ENCODE measurements around the gene ENPP7. TPM values are rescaled to one million over a fixed set of nuclear protein-coding genes. Genes with fewer than 3 reads are reported as not detected.

Gene ENPP7, protein sequence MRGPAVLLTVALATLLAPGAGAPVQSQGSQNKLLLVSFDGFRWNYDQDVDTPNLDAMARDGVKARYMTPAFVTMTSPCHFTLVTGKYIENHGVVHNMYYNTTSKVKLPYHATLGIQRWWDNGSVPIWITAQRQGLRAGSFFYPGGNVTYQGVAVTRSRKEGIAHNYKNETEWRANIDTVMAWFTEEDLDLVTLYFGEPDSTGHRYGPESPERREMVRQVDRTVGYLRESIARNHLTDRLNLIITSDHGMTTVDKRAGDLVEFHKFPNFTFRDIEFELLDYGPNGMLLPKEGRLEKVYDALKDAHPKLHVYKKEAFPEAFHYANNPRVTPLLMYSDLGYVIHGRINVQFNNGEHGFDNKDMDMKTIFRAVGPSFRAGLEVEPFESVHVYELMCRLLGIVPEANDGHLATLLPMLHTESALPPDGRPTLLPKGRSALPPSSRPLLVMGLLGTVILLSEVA
- total RNA-seq (under 1 TPM in 4 of 7 donors, not detected in 3; 0.34 to 0.85 (median 0.50) TPM), polyA plus RNA-seq (under 1 TPM in 1 of 3 donors, not detected in 2; 0.64 TPM)
- long read RNA-seq, donor 1 = 0 reads
- long read RNA-seq, donor 2 = 0 reads

DNA sequence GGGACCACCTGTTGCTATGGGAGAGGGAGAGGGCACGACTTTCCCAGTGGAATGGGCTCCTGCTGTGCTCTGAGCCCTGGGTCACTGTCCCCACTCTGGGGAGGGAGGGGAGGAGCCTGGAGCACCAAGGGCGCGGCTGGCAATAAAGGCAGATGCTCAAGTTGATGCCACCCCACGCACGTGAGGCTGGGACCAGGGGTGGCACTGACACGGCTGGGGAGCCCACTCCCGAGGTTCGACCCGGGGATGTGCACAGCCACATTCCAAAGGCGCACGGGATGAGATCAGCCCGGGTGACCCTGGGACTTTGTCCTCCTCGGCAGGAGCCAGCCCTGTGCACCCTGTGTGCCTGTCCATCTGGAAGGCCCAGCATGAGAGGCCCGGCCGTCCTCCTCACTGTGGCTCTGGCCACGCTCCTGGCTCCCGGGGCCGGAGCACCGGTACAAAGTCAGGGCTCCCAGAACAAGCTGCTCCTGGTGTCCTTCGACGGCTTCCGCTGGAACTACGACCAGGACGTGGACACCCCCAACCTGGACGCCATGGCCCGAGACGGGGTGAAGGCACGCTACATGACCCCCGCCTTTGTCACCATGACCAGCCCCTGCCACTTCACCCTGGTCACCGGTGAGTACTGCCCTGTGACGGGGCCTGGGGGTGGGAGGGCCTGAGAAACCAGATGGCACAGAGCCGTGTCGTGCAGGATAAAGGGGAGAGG is at the start of gene ENPP7:
TSS of gene ENPP7 (plus strand) at position 175 of the 715 bp plus-strand sequence. CDS start at position 372, 197 bp downstream.
- H3K36me3 ChIP-seq = no peaks in the 10 kb centered on the region
- peaks cover 6 to 39% (median 26%) of the 10 kb centered on the region in 6 donors for H3K4me1 ChIP-seq
- intact Hi-C loops (cut with DNase I; ENCODE audit: low total_unique reads) = no loop called here
- DNase-seq = no peak
- no peak within 1 kb of the TSS for H3K4me3 ChIP-seq
- TF ChIP-seq POLR2AphosphoS5 (IDR thresholded peaks at IDR 0.05) (no peak), POLR2A (IDR thresholded peaks at IDR 0.05) (no peak)
- TF ChIP-seq, protein P1, sequence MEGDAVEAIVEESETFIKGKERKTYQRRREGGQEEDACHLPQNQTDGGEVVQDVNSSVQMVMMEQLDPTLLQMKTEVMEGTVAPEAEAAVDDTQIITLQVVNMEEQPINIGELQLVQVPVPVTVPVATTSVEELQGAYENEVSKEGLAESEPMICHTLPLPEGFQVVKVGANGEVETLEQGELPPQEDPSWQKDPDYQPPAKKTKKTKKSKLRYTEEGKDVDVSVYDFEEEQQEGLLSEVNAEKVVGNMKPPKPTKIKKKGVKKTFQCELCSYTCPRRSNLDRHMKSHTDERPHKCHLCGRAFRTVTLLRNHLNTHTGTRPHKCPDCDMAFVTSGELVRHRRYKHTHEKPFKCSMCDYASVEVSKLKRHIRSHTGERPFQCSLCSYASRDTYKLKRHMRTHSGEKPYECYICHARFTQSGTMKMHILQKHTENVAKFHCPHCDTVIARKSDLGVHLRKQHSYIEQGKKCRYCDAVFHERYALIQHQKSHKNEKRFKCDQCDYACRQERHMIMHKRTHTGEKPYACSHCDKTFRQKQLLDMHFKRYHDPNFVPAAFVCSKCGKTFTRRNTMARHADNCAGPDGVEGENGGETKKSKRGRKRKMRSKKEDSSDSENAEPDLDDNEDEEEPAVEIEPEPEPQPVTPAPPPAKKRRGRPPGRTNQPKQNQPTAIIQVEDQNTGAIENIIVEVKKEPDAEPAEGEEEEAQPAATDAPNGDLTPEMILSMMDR (IDR thresholded peaks at IDR 0.05 in 8 of 11, conservative IDR thresholded peaks at IDR 0.05 in 3 of 11) = no peak
- H3K9me3 ChIP-seq = no peaks in the 10 kb centered on the region
- 87 to 97% (median 91%) methylated on average over 20 to 33 of the region's 33 CpGs for WGBS, 5 donors
- no peaks in the 10 kb centered on the region for H3K27me3 ChIP-seq (replicated peaks in 1 of 7)
- no peak within 1 kb of the TSS for H3K27ac ChIP-seq

DNA sequence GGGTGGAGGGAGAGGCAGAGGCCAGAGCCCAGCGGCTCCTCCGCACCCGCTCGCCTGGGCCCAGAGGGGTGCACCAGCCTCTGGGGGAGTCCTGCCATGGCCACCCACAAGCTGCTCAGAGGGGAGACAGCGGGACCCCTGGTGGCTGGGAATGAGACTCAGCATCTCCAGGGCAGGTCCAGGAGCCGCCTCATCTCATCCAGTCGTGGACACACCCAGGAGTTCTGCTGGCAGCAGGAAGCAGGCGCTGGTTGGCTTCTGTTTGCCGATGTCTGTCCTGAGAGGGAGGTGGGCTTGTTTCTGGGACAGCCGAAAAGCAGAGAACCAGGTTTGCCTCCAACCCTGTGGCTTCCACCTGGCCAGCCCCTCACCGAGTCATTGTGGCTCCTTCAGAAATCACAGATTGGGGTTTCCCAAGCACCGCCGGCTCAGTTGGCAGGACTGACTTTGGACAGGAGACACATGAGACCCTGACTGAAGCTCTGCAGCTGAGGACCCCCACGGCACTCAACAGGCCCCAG is 49.6 kb upstream of the ENPP7 start:
- TF ChIP-seq POLR2A (IDR thresholded peaks at IDR 0.05) = no peak
- TF ChIP-seq, protein P1 (IDR thresholded peaks at IDR 0.05 in 8 of 11, conservative IDR thresholded peaks at IDR 0.05 in 3 of 11) = no peak
- TF ChIP-seq POLR2AphosphoS5 (IDR thresholded peaks at IDR 0.05) = no peak
- no peak overlapping the region for H3K4me3 ChIP-seq
- intact Hi-C loops (cut with DNase I; ENCODE audit: low total_unique reads) = no loop called here
- H3K4me1 ChIP-seq = no peaks in the 10 kb centered on the region
- 71 to 81% (median 75%) methylated on average over 6 to 14 of the region's 14 CpGs for WGBS, 5 donors
- no peak overlapping the region for H3K27ac ChIP-seq
- H3K36me3 ChIP-seq = no peaks in the 10 kb centered on the region
- no peaks in the 10 kb centered on the region for H3K9me3 ChIP-seq
- DNase-seq = no peak
- peaks cover 0 to 72% (median 18%) of the 10 kb centered on the region in 7 donors for H3K27me3 ChIP-seq (replicated peaks in 1 of 7)

DNA sequence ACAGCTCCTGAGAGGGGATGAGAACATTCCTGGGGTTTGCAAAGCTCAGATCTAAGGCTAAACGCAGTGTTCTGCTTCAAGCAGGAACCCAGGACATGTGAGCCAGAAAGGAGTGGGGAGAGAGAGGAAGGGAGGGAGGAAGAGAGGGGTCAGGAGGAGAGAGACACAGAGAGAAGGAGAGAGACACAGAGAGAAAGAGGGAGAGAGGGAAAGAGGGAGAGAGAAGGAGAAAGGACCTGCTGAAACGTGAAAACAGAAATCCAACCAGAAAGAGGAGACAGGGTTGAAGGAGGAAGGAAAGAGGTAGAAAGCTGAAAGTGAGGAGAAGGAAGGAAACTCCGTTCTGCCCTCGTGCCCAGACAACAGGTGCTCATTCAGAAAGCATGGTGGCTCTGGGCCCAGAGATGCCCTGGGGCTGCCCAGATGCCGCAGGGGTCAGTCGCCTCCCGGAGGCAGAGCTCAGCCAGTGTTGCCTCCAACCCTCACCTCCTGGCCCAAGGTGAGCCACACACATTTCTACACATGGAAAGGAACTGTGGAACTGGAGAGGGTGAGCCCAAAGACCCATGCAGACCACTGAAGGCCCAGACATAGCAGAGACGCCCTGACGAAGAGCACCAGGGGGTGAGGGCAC is 49.0 kb upstream of the ENPP7 start:
- 55 to 64% (median 57%) methylated on average over 9 of the region's 9 CpGs for WGBS, 5 donors
- TF ChIP-seq POLR2A (IDR thresholded peaks at IDR 0.05) (no peak), POLR2AphosphoS5 (IDR thresholded peaks at IDR 0.05) (no peak)
- TF ChIP-seq, protein P1 (IDR thresholded peaks at IDR 0.05 in 8 of 11, conservative IDR thresholded peaks at IDR 0.05 in 3 of 11) = no peak
- Histone ChIP-seq H3K36me3 (no peaks in the 10 kb centered on the region), H3K4me3 (no peak overlapping the region), H3K9me3 (no peaks in the 10 kb centered on the region), H3K4me1 (no peaks in the 10 kb centered on the region), H3K27ac (no peak overlapping the region), H3K27me3 (replicated peaks in 1 of 7) (peaks cover 0 to 78% (median 18%) of the 10 kb centered on the region in 7 donors)
- no peak for DNase-seq
- intact Hi-C loops (cut with DNase I; ENCODE audit: low total_unique reads) = no loop called here

Data from spleen (tissue), 13 donors.